ENCODE measurements around the gene CNTNAP2. TPM values are rescaled to one million over a fixed set of nuclear protein-coding genes. Genes with fewer than 3 reads are reported as not detected.

Gene CNTNAP2
- total and polyA plus RNA-seq, 2 of the 8 experiments (the other 6 are each of a cell fraction or from before 2014, with no cell fraction given), result 27.9 to 71.0 TPM

GRCh38 chr7:147564786-147565476 lies 1448.3 kb downstream of the CNTNAP2 start (continued):
- no peak for TF ChIP-seq EZH2 (IDR thresholded peaks at IDR 0.05; ENCODE audit: low read depth, low read length, severe bottlenecking)
- TF ChIP-seq E2F6 (IDR thresholded peaks at IDR 0.05), result no peak
- no peak for TF ChIP-seq SIRT6 (IDR thresholded peaks at IDR 0.05; ENCODE audit: low read length)
- TF ChIP-seq SP4 (IDR thresholded peaks at IDR 0.05; ENCODE audit: low read length), result no peak
- no peak for TF ChIP-seq RAD21 (IDR thresholded peaks at IDR 0.05 in 1 of 2, conservative IDR thresholded peaks at IDR 0.05 in 1 of 2; ENCODE audit: low read depth in 2 of 2, low read length in 2 of 2)
- no peak for TF ChIP-seq SP1 (IDR thresholded peaks at IDR 0.05; ENCODE audit: low read depth, low read length)
